Karpas-422 (cell line): ENCODE results near the gene RPAP2. TPM values are rescaled to one million over a fixed set of nuclear protein-coding genes. Genes with fewer than 3 reads are reported as not detected.
"Not testable (repeated sequence)": the region's sequence is repeated elsewhere in the genome, so short reads cannot be mapped to it uniquely, and the experiment has no call there.

Source experiments
- DNase-seq: peaks from one replicate; pipeline ENCODE4 v3.0.0-alpha.2; 2015
- H2AFZ ChIP-seq: fragments of 200-600 bp; sonication (generic); 2 replicates; pipeline ENCODE4 v1.6.1; 2014; ENCODE audit warnings: antibody characterized with exemption, low read length, mixed read lengths
- H3K27ac ChIP-seq: fragments of 200-600 bp; sonication (generic); 2 replicates; pipeline ENCODE4 v1.5.1; 2014; ENCODE audit warnings: mild to moderate bottlenecking, low read length, moderate library complexity
- H3K27me3 ChIP-seq: fragments of 200-600 bp; sonication (generic); 2 replicates; pipeline ENCODE4 v1.6.1; 2014; ENCODE audit warnings: low read length, mixed read lengths
- H3K36me3 ChIP-seq: fragments of 200-600 bp; sonication (generic); 2 replicates; pipeline ENCODE4 v1.6.1; 2014; ENCODE audit warnings: low read length, mixed read lengths; ENCODE audit not compliant: insufficient read depth
- H3K4me1 ChIP-seq: fragments of 200-600 bp; sonication (generic); 2 replicates; pipeline ENCODE4 v1.6.1; 2014; ENCODE audit warnings: mild to moderate bottlenecking, low read length, mixed read lengths
- H3K4me2 ChIP-seq: fragments of 200-600 bp; sonication (generic); 2 replicates; pipeline ENCODE4 v1.6.1; 2014; ENCODE audit warnings: low read length, low read depth, mild to moderate bottlenecking; ENCODE audit not compliant: poor library complexity, severe bottlenecking
- H3K4me3 ChIP-seq: fragments of 200-600 bp; sonication (generic); 2 replicates; pipeline ENCODE4 v1.5.1; 2014; ENCODE audit warnings: mild to moderate bottlenecking, antibody characterized with exemption, low read length, mixed read lengths
- H3K79me2 ChIP-seq: fragments of 200-600 bp; sonication (generic); 2 replicates; pipeline ENCODE4 v1.6.1; 2014; ENCODE audit warnings: mild to moderate bottlenecking, low read length, mixed read lengths
- H3K9ac ChIP-seq: fragments of 200-600 bp; sonication (generic); 2 replicates; pipeline ENCODE4 v1.6.0; 2014; ENCODE audit warnings: low read length
- H3K9me2 ChIP-seq: fragments of 200-600 bp; sonication (generic), shearing (Covaris generic); replicated peaks from 2 replicates; pipeline ENCODE4 v1.6.0; 2014; ENCODE audit warnings: mild to moderate bottlenecking, low read length, moderate library complexity; ENCODE audit not compliant: insufficient read depth
- H3K9me3 ChIP-seq: fragments of 300-700, 200-600 bp; sonication (generic); 2 replicates; pipeline ENCODE4 v1.6.1; 2014; ENCODE audit warnings: low read length, mixed read lengths
- H4K20me1 ChIP-seq: fragments of 200-600 bp; sonication (generic); 2 replicates; pipeline ENCODE4 v1.6.1; 2014; ENCODE audit warnings: mild to moderate bottlenecking, antibody characterized with exemption, low read length, low read depth; ENCODE audit not compliant: insufficient read depth
- total RNA-seq: library from RNA; depleted of rRNA; stranded (reverse); fragments of >200 nt; shearing (Covaris generic); gene quantifications from 2 replicates; pipeline ENCODE4 v1.2.3, GENCODE V29; 2014; ENCODE audit warnings: low replicate concordance; rRNA removed

RPAP2 gene
- total RNA-seq = 3.8 and 19.2 TPM in 2 replicates

DNA sequence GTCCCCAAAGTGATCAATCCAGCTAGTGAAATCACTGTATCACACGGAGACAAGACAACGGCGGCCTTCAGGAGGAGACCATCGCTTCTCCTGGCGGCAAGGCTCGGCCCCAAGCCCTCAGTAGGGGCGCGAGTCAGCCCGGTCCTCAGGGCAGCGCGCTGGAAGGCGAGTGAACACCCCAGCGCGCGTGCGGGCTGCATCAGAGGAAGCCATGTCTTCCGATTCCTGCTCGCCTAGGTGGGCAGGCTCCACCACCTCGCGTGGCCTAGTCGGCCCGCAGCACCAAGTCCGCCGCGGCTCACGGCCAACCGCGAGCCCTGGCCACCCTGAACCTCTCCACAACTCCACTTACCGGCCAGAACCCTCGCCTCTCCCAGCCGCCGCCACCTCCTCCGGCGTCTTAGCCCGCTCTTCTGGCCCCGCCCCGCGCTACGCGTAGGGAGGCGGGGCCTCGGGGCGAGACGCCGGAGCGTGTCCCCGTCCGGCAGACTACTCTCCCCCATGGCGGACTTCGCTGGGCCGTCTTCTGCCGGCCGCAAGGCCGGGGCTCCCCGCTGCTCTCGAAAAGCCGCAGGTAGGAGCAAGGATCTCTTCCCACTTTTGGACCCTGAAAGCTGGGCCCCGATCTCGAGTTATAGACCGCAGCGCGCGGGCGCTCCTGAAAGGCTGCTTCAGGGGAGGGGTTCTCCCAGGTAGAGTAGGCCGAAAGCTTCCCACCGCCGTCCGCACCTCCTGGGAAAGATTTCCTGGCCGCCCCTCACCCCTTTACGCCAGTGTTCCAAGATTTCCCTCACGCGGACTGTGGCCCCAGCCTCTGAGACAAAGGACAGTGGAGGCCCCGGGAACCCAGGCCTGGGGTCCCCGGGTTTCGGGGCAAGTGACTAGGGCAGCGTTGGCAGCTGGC, at the start of gene RPAP2, which contains the start of gene GLMN:
TSS of gene RPAP2 (plus strand) at position 487 of the 904 bp plus-strand sequence. CDS start at position 502, 15 bp downstream.
TSS of gene GLMN (minus strand) at position 415 of the 904 bp plus-strand sequence. CDS start 988 bp downstream, outside the sequence.
- DNase-seq = peak; percentile 94
- H3K27ac ChIP-seq = peak within 1 kb of the TSS; percentile 70
- peak within 1 kb of the TSS; percentile 95 for H3K4me2 ChIP-seq

GRCh38 chr1:92254714-92255113, 44.1 kb upstream of the RPAP2 start:
- peaks cover 34% of the 10 kb centered on the region for H3K36me3 ChIP-seq

More for the DNA sequence above, at the start of gene RPAP2, which contains the start of gene GLMN:
- H4K20me1 ChIP-seq = no peaks in the 10 kb centered on the region
- no peaks in the 10 kb centered on the region for H3K9me2 ChIP-seq
- H3K9ac ChIP-seq = peak within 1 kb of the TSS; percentile 93
- no peaks in the 10 kb centered on the region for H3K27me3 ChIP-seq
- H3K4me1 ChIP-seq = peaks cover 23% of the 10 kb centered on the region
- H3K4me3 ChIP-seq = peak within 1 kb of the TSS; percentile 97
- H3K36me3 ChIP-seq = peaks cover 34% of the 10 kb centered on the region
- H3K79me2 ChIP-seq = peaks cover 78% of the 10 kb centered on the region
- H3K9me3 ChIP-seq = no peaks in the 10 kb centered on the region
- peak within 1 kb of the TSS; percentile 99 for H2AFZ ChIP-seq

DNA sequence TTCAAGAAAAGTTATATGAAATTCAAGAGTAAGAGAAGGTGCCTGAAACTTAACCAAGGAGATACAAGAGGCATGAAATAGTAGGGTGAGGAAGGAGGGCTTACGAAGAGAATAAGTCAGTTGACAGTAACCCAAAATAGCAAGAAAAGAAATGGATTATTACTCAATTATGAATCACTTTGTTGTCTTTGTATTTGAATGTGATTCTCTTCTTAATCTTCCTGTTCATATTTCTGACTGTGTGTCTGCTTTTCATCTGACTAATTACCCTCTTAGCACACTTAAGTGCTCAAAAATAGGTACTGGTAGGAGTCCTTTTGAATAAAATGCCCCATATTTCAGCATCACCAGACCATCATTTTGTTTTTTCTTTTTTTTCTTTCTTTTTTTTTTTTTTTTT, 39.5 kb upstream of the RPAP2 start:
- Histone ChIP-seq H3K79me2 (no peaks in the 10 kb centered on the region), H3K9me2 (no peaks in the 10 kb centered on the region), H2AFZ (no peak overlapping the region), H3K9me3 (no peaks in the 10 kb centered on the region), H3K36me3 (peaks cover 47% of the 10 kb centered on the region), H3K27me3 (no peaks in the 10 kb centered on the region), H3K27ac (no peak overlapping the region), H3K4me3 (no peak overlapping the region), H3K4me1 (no peaks in the 10 kb centered on the region), H3K9ac (no peak overlapping the region), H3K4me2 (no peak overlapping the region), H4K20me1 (no peaks in the 10 kb centered on the region)
- no peak for DNase-seq

More at GRCh38 chr1:92254714-92255113, 44.1 kb upstream of the RPAP2 start:
- not testable (repeated sequence) for H3K4me3 ChIP-seq, H3K9ac ChIP-seq, H3K27me3 ChIP-seq, H3K27ac ChIP-seq, H3K79me2 ChIP-seq, H3K9me3 ChIP-seq, H4K20me1 ChIP-seq, H3K4me2 ChIP-seq, H2AFZ ChIP-seq, H3K4me1 ChIP-seq, DNase-seq, H3K9me2 ChIP-seq

DNA sequence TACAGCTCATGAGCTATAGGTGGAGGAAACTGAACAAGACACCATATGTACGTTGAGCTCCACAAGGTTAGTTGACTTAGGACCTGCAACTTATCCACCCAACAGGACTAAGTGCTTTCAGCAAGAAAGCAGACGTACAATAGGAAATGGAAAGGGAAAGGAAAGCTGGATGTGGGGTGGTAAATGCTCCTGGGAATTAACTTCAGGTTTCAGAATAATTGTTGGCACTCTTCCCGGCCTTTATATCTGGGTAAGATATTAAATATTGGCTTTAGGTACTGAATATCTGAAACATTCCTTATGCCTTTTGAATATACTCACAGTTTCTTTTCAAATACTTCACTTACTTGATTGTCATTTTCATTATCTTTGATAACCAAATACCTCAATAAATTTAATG, 36.3 kb upstream of the RPAP2 start:
- Histone ChIP-seq H2AFZ (no peak overlapping the region), H3K4me2 (no peak overlapping the region), H3K79me2 (no peaks in the 10 kb centered on the region), H3K4me1 (no peaks in the 10 kb centered on the region), H4K20me1 (no peaks in the 10 kb centered on the region), H3K27ac (no peak overlapping the region), H3K9me3 (no peaks in the 10 kb centered on the region), H3K4me3 (no peak overlapping the region), H3K9me2 (no peaks in the 10 kb centered on the region), H3K36me3 (peaks cover 50% of the 10 kb centered on the region), H3K9ac (no peak overlapping the region), H3K27me3 (no peaks in the 10 kb centered on the region)
- DNase-seq = no peak

- Histone ChIP-seq H3K27me3 (no peaks in the 10 kb centered on the region), H4K20me1 (no peaks in the 10 kb centered on the region), H3K4me2 (no peak overlapping the region), H3K79me2 (peaks cover 10% of the 10 kb centered on the region; the same call in 1 of the 2 replicates), H3K36me3 (peaks cover 50% of the 10 kb centered on the region), H3K9ac (no peak overlapping the region), H3K9me3 (no peaks in the 10 kb centered on the region), H3K4me3 (no peak overlapping the region), H2AFZ (no peak overlapping the region), H3K27ac (no peak overlapping the region), H3K9me2 (no peaks in the 10 kb centered on the region), H3K4me1 (peaks cover 6% of the 10 kb centered on the region; the same call in 1 of the 2 replicates)
- DNase-seq = no peak
Observed at GRCh38 chr1:92273039-92273438, 25.8 kb upstream of the RPAP2 start.

GRCh38 chr1:92274939-92275338, 23.9 kb upstream of the RPAP2 start:
- Histone ChIP-seq H3K27ac (no peak overlapping the region), H3K9ac (no peak overlapping the region), H3K9me2 (no peaks in the 10 kb centered on the region), H3K79me2 (peaks cover 10% of the 10 kb centered on the region), H4K20me1 (no peaks in the 10 kb centered on the region), H3K4me1 (peaks cover 6% of the 10 kb centered on the region; the same call in 1 of the 2 replicates), H3K9me3 (no peaks in the 10 kb centered on the region), H3K4me2 (no peak overlapping the region), H3K36me3 (peaks cover 38% of the 10 kb centered on the region), H3K4me3 (no peak overlapping the region), H3K27me3 (no peaks in the 10 kb centered on the region), H2AFZ (no peak overlapping the region)
- DNase-seq = no peak

- Histone ChIP-seq H3K27me3 (no peaks in the 10 kb centered on the region), H3K79me2 (peaks cover 10% of the 10 kb centered on the region), H3K9ac (no peak overlapping the region), H3K9me2 (no peaks in the 10 kb centered on the region), H3K27ac (no peak overlapping the region), H3K4me2 (no peak overlapping the region), H4K20me1 (no peaks in the 10 kb centered on the region), H3K4me1 (peaks cover 1% of the 10 kb centered on the region; the same call in 1 of the 2 replicates), H3K9me3 (no peaks in the 10 kb centered on the region), H2AFZ (no peak overlapping the region), H3K4me3 (no peak overlapping the region), H3K36me3 (peaks cover 34% of the 10 kb centered on the region)
- no peak for DNase-seq
Observed at GRCh38 chr1:92276082-92276481, 22.8 kb upstream of the RPAP2 start.

GRCh38 chr1:92277105-92277723, 21.6 kb upstream of the RPAP2 start:
- DNase-seq = no peak
- H3K9ac ChIP-seq = no peak overlapping the region
- H3K4me2 ChIP-seq = no peak overlapping the region
- H3K27me3 ChIP-seq = no peaks in the 10 kb centered on the region
- no peaks in the 10 kb centered on the region for H3K9me3 ChIP-seq
- no peak overlapping the region for H3K4me3 ChIP-seq
- peaks cover 26% of the 10 kb centered on the region for H3K36me3 ChIP-seq
- H4K20me1 ChIP-seq = no peaks in the 10 kb centered on the region
- no peak overlapping the region for H3K27ac ChIP-seq
- peaks cover 13% of the 10 kb centered on the region for H3K79me2 ChIP-seq
- no peaks in the 10 kb centered on the region for H3K9me2 ChIP-seq
- H2AFZ ChIP-seq = no peak overlapping the region
- no peaks in the 10 kb centered on the region for H3K4me1 ChIP-seq
